Panc1 (cell line): ENCODE results near the gene FAM13C. TPM values are rescaled to one million over a fixed set of nuclear protein-coding genes. Genes with fewer than 3 reads are reported as not detected.

ENCODE experiments used
- ATAC-seq: fragments of 200-7000 bp; cut with Tn5 transposase; 2 replicates; pipeline ENCODE4 v1.9.1; 2020; ENCODE audit warnings: mild to moderate bottlenecking, moderate library complexity
- BruUV-seq: library from RNA; stranded (reverse); fragments of 400-500 nt; replicated peaks from 2 replicates; lab custom pipeline; 2021; lab: Mats Ljungman, UMichigan
- CTCF ChIA-PET: fragments of 300-600 bp; sonication (Branson Sonifier 250); formaldehyde crosslinking; loops from one replicate; lab custom pipeline; 2022; ENCODE audit warnings: antibody characterized with exemption; lab: Charles Lee
- POLR2A ChIA-PET: fragments of 300-600 bp; sonication (Branson Sonifier 250); formaldehyde crosslinking; loops from one replicate; lab custom pipeline; 2022; ENCODE audit warnings: antibody characterized with exemption; lab: Charles Lee
- DNase-seq: peaks from one replicate; pipeline ENCODE4 v3.0.0-alpha.2; 2010; ENCODE audit warnings: low read depth, low spot score
- H3K27ac ChIP-seq: 2 replicates; pipeline ENCODE4 v1.5.1; 2011; ENCODE audit warnings: mild to moderate bottlenecking, low read length, inconsistent platforms
- H3K27me3 ChIP-seq: fragments of 200-500 bp; sonication (Bioruptor generic); 2 replicates; pipeline ENCODE4 v1.6.0; 2014; ENCODE audit warnings: low read length, inconsistent platforms; ENCODE audit not compliant: control insufficient read depth, insufficient read depth
- H3K36me3 ChIP-seq: fragments of 200-500 bp; sonication (Bioruptor generic); 2 replicates; pipeline ENCODE4 v1.5.1; 2014; ENCODE audit warnings: inconsistent platforms, mild to moderate bottlenecking, low read length, moderate library complexity; ENCODE audit not compliant: control insufficient read depth, insufficient read depth
- H3K4me1 ChIP-seq: 2 replicates; pipeline ENCODE4 v1.5.1; 2011; ENCODE audit warnings: inconsistent platforms, mild to moderate bottlenecking, low read length, moderate library complexity; ENCODE audit not compliant: control insufficient read depth, insufficient read depth
- H3K4me3 ChIP-seq, 2 experiments: 2 replicates each; pipeline ENCODE4 v1.5.1; 2011 to 2012; ENCODE audit warnings: low read depth in 2 of 2, low read length in 2 of 2, mild to moderate bottlenecking in 2 of 2, inconsistent platforms in 1 of 2, moderate library complexity in 1 of 2
- H3K9me3 ChIP-seq: fragments of 200-500 bp; sonication (Bioruptor generic); 2 replicates; pipeline ENCODE4 v1.5.1; 2014; ENCODE audit warnings: low read depth, mild to moderate bottlenecking, inconsistent platforms, low read length, moderate library complexity; ENCODE audit not compliant: control insufficient read depth, insufficient read depth
- POLR2AphosphoS5 ChIP-seq: IDR thresholded peaks from 2 replicates; pipeline ENCODE4 v1.6.1; 2012; ENCODE audit warnings: mild to moderate bottlenecking, low read depth, low read length, moderate library complexity
- REST ChIP-seq, 2 experiments: IDR thresholded peaks; 2 replicates each; pipeline ENCODE4 v1.6.1; 2011 to 2012; ENCODE audit warnings: low read depth in 2 of 2, control low read depth in 1 of 2, low read length in 1 of 2, mild to moderate bottlenecking in 1 of 2, moderate library complexity in 1 of 2; ENCODE audit not compliant: insufficient read depth in 1 of 2
- SIN3A ChIP-seq: IDR thresholded peaks from 2 replicates; pipeline ENCODE4 v1.6.1; 2012; ENCODE audit warnings: low read depth, mild to moderate bottlenecking, low read length, moderate library complexity, borderline replicate concordance; ENCODE audit not compliant: insufficient read depth
- TCF7L2 ChIP-seq: IDR thresholded peaks from 2 replicates; pipeline ENCODE4 v1.6.1; 2011; ENCODE audit warnings: mild to moderate bottlenecking, low read depth, low read length, inconsistent platforms
- in situ Hi-C: cut with HindIII; loops from 2 replicates; pipeline ENCODE4 v1.10.0; 2016; ENCODE audit warnings: low sequenced_read_pairs, low pct_unique_long_range_greater_than_20kb
- intact Hi-C: fragments of 100-400 bp; cut with micrococcal nuclease; formaldehyde crosslinking; loops from one replicate; pipeline ENCODE4 v1.10.0; 2022; ENCODE audit not compliant: unreplicated experiment
- total RNA-seq: library from RNA; stranded (reverse); gene quantifications from one replicate; pipeline ENCODE4 v1.2.1, GENCODE V29; 2021; ENCODE audit not compliant: unreplicated experiment
- TF ChIP-seq, protein P1 (sequence below): fragments of 450-650 bp; IDR thresholded peaks from 2 replicates; pipeline ENCODE4 v1.5.1; 2017; ENCODE audit warnings: mild to moderate bottlenecking

The FAM13C gene
- total RNA-seq, 1 experiment from 2014 or later: not detected

GRCh38 chr10:59325116-59325515 is 37.2 kb downstream of the FAM13C start:
- ChIA-PET POLR2A (no interaction called here), CTCF (no interaction called here)
- DNase-seq (no peak), ATAC-seq (no peak)
- Histone ChIP-seq H3K27me3 (no peaks in the 10 kb centered on the region), H3K27ac (no peak overlapping the region), H3K36me3 (no peaks in the 10 kb centered on the region), H3K9me3 (no peaks in the 10 kb centered on the region), H3K4me1 (no peaks in the 10 kb centered on the region), H3K4me3 (no peak overlapping the region)
- TF ChIP-seq POLR2AphosphoS5 (no peak), TCF7L2 (no peak), REST (IDR thresholded peaks at IDR 0.05; ENCODE audit: insufficient read depth in 1 of 2, low read depth in 2 of 2, low read length in 1 of 2) (no peak), SIN3A (no peak)
- TF ChIP-seq, protein P1, sequence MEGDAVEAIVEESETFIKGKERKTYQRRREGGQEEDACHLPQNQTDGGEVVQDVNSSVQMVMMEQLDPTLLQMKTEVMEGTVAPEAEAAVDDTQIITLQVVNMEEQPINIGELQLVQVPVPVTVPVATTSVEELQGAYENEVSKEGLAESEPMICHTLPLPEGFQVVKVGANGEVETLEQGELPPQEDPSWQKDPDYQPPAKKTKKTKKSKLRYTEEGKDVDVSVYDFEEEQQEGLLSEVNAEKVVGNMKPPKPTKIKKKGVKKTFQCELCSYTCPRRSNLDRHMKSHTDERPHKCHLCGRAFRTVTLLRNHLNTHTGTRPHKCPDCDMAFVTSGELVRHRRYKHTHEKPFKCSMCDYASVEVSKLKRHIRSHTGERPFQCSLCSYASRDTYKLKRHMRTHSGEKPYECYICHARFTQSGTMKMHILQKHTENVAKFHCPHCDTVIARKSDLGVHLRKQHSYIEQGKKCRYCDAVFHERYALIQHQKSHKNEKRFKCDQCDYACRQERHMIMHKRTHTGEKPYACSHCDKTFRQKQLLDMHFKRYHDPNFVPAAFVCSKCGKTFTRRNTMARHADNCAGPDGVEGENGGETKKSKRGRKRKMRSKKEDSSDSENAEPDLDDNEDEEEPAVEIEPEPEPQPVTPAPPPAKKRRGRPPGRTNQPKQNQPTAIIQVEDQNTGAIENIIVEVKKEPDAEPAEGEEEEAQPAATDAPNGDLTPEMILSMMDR: no peak
- BruUV-seq: no TSS peak
- in situ Hi-C loops (no loop called here), intact Hi-C loops (no loop called here)

- ChIA-PET CTCF (no interaction called here), POLR2A (no interaction called here)
- H3K27ac ChIP-seq: no peak overlapping the region
- no peaks in the 10 kb centered on the region for H3K36me3 ChIP-seq
- H3K27me3 ChIP-seq: no peaks in the 10 kb centered on the region
- TF ChIP-seq, protein P1: no peak
- no peak for TF ChIP-seq POLR2AphosphoS5
- no peak for TF ChIP-seq REST (IDR thresholded peaks at IDR 0.05; ENCODE audit: insufficient read depth in 1 of 2, low read depth in 2 of 2, low read length in 1 of 2)
- no peak for TF ChIP-seq TCF7L2
- TF ChIP-seq SIN3A: no peak
- DNase-seq (no peak), ATAC-seq (no peak)
- no TSS peak for BruUV-seq
- H3K4me3 ChIP-seq: no peak overlapping the region
- in situ Hi-C loops (no loop called here), intact Hi-C loops (no loop called here)
- H3K9me3 ChIP-seq: no peaks in the 10 kb centered on the region
- H3K4me1 ChIP-seq: no peaks in the 10 kb centered on the region
Observed at GRCh38 chr10:59324597-59324996, 37.8 kb downstream of the FAM13C start.
